Left renal pelvis (tissue), 4 donors: Measurements from ENCODE around the gene ZSCAN5A. TPM values are rescaled to one million over a fixed set of nuclear protein-coding genes. Genes with fewer than 3 reads are reported as not detected.

ENCODE experiments used
- polyA plus RNA-seq, 4 donors: library from polyadenylated mRNA; unstranded; fragments of 120-200 nt; gene quantifications; one replicate each; pipeline ENCODE4 v1.2.1, GENCODE V29; 2013; ENCODE audit not compliant: insufficient read length in 4 of 4

Gene ZSCAN5A
- polyA plus RNA-seq, 4 donors, result 12.3 to 16.7 (median 13.5) TPM

Other genes with a start within 250 kb of the ZSCAN5A start
- gene ZNF787, start 193.5 kb downstream of the ZSCAN5A start, polyA plus RNA-seq, result 10 to 100 TPM; 11.1 to 25.0 (median 13.3) TPM
- gene ZNF444, start 173.6 kb downstream of the ZSCAN5A start, polyA plus RNA-seq, result 10 to 100 TPM; 19.3 to 43.5 (median 23.5) TPM
- gene GALP, start 138.8 kb downstream of the ZSCAN5A start, polyA plus RNA-seq, result not detected
- gene ZSCAN5B, start 117.1 kb downstream of the ZSCAN5A start, polyA plus RNA-seq, result under 1 TPM in 1 of 4 donors, not detected in 3; 0.15 TPM
- gene ZSCAN5C, start 112.6 kb downstream of the ZSCAN5A start, polyA plus RNA-seq, result under 1 TPM in 1 of 4 donors, not detected in 3; 0.14 TPM
- 1 to 10 TPM in 3 of 4 donors, under 1 TPM in 1; 0.86 to 3.0 (median 1.5) TPM for gene EDDM13, start 42.1 kb downstream of the ZSCAN5A start, polyA plus RNA-seq
- 10 to 100 TPM in 2 of 4 donors, 1 to 10 TPM in 2; 6.8 to 13.7 (median 10.3) TPM for gene ZNF582, start 78.7 kb upstream of the ZSCAN5A start, polyA plus RNA-seq
- gene ZNF583, start 89.5 kb upstream of the ZSCAN5A start, polyA plus RNA-seq, result 10 to 100 TPM in 2 of 4 donors, 1 to 10 TPM in 2; 8.0 to 15.6 (median 9.8) TPM
- 10 to 100 TPM; 14.7 to 27.1 (median 18.6) TPM for gene ZNF667, start 162.5 kb upstream of the ZSCAN5A start, polyA plus RNA-seq
- gene ZNF471, start 193.0 kb upstream of the ZSCAN5A start, polyA plus RNA-seq, result 10 to 100 TPM; 18.9 to 28.7 (median 21.5) TPM
- 10 to 100 TPM; 13.8 to 15.4 (median 14.3) TPM for gene ZFP28, start 224.1 kb upstream of the ZSCAN5A start, polyA plus RNA-seq